Measurements from ENCODE around the gene PRRC2C.

PRRC2C gene

GRCh38 chr1:171641076-171641864 is 155.9 kb downstream of the PRRC2C start:
- Histone ChIP-seq H3K27ac (ENCODE audit: low read depth, low read length) (no peak overlapping the region), H3K4me1 (ENCODE audit: control insufficient read depth in 5 of 5, insufficient read depth in 5 of 5, low read length in 5 of 5) (peaks cover 9 to 35% (median 18%) of the 10 kb centered on the region in 5 donors), H3K27me3 (ENCODE audit: control insufficient read depth in 5 of 5, insufficient read depth in 4 of 5, low read length in 5 of 5) (no peaks in the 10 kb centered on the region), H3K9ac (ENCODE audit: low read length in 5 of 5) (no peak overlapping the region), H3K4me3 (ENCODE audit: low read depth in 1 of 5, low read length in 5 of 5) (no peak overlapping the region), H3K36me3 (ENCODE audit: control insufficient read depth in 5 of 5, insufficient read depth in 5 of 5, low read length in 5 of 5) (no peaks in the 10 kb centered on the region), H3K9me3 (ENCODE audit: control insufficient read depth in 5 of 5, low read length in 5 of 5) (no peaks in the 10 kb centered on the region)

DNA sequence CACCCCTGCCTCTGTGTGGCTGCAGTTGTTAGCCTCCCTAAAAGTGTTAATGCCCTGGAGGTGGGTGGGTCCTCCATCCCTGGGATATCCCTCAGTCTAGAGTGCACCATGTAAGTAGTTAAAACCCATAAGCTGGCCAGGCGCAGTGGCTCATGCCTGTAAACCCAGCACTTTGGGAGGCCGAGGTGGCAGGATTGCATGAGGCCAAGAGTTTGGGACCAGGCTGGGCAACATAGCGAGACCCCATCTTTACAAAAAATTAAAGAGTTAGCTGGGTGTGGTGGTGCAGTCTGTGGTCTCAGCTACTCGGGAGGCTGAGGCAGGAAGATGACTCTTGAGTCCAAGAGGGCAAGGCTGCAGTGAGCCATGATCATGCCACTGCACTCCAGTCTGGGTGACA is 156.9 kb downstream of the PRRC2C start:
- Histone ChIP-seq H3K9ac (ENCODE audit: low read length in 5 of 5) (no peak overlapping the region), H3K27ac (ENCODE audit: low read depth, low read length) (no peak overlapping the region), H3K36me3 (ENCODE audit: control insufficient read depth in 5 of 5, insufficient read depth in 5 of 5, low read length in 5 of 5) (no peaks in the 10 kb centered on the region), H3K4me1 (ENCODE audit: control insufficient read depth in 5 of 5, insufficient read depth in 5 of 5, low read length in 5 of 5) (peaks cover 9 to 35% (median 18%) of the 10 kb centered on the region in 5 donors), H3K27me3 (ENCODE audit: control insufficient read depth in 5 of 5, insufficient read depth in 4 of 5, low read length in 5 of 5) (no peaks in the 10 kb centered on the region), H3K9me3 (ENCODE audit: control insufficient read depth in 5 of 5, low read length in 5 of 5) (no peaks in the 10 kb centered on the region), H3K4me3 (ENCODE audit: low read depth in 1 of 5, low read length in 5 of 5) (no peak overlapping the region)

Data from subcutaneous abdominal adipose tissue (tissue), 5 donors.